GM19099 (cell line): Measurements from ENCODE around the gene OLIG1.

Source experiments
- POLR2A ChIP-seq: IDR thresholded peaks from 3 replicates; pipeline ENCODE4 v1.6.1; 2011; ENCODE audit warnings: low read depth; ENCODE audit not compliant: insufficient read length; ENCODE audit errors: extremely low read depth

The OLIG1 gene

DNA sequence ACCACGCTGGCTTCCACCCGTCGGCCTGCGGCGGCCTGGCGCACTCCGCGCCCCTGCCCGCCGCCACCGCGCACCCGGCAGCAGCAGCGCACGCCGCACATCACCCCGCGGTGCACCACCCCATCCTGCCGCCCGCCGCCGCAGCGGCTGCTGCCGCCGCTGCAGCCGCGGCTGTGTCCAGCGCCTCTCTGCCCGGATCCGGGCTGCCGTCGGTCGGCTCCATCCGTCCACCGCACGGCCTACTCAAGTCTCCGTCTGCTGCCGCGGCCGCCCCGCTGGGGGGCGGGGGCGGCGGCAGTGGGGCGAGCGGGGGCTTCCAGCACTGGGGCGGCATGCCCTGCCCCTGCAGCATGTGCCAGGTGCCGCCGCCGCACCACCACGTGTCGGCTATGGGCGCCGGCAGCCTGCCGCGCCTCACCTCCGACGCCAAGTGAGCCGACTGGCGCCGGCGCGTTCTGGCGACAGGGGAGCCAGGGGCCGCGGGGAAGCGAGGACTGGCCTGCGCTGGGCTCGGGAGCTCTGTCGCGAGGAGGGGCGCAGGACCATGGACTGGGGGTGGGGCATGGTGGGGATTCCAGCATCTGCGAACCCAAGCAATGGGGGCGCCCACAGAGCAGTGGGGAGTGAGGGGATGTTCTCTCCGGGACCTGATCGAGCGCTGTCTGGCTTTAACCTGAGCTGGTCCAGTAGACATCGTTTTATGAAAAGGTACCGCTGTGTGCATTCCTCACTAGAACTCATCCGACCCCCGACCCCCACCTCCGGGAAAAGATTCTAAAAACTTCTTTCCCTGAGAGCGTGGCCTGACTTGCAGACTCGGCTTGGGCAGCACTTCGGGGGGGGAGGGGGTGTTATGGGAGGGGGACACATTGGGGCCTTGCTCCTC lies 42.3 kb upstream of the OLIG1 start:
- no peak for TF ChIP-seq POLR2A

DNA sequence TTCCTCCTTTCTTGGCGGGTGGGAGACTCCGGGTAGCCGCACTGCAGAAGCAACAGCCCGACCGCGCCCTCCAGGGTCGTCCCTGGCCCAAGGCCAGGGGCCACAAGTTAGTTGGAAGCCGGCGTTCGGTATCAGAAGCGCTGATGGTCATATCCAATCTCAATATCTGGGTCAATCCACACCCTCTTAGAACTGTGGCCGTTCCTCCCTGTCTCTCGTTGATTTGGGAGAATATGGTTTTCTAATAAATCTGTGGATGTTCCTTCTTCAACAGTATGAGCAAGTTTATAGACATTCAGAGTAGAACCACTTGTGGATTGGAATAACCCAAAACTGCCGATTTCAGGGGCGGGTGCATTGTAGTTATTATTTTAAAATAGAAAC lies 41.7 kb upstream of the OLIG1 start:
- no peak for TF ChIP-seq POLR2A

DNA sequence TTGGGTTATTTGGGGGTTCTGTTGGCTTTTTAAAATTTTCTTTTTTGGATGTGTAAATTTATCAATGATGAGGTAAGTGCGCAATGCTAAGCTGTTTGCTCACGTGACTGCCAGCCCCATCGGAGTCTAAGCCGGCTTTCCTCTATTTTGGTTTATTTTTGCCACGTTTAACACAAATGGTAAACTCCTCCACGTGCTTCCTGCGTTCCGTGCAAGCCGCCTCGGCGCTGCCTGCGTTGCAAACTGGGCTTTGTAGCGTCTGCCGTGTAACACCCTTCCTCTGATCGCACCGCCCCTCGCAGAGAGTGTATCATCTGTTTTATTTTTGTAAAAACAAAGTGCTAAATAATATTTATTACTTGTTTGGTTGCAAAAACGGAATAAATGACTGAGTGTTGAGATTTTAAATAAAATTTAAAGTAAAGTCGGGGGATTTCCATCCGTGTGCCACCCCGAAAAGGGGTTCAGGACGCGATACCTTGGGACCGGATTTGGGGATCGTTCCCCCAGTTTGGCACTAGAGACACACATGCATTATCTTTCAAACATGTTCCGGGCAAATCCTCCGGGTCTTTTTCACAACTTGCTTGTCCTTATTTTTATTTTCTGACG lies 41.1 kb upstream of the OLIG1 start:
- no peak for TF ChIP-seq POLR2A

DNA sequence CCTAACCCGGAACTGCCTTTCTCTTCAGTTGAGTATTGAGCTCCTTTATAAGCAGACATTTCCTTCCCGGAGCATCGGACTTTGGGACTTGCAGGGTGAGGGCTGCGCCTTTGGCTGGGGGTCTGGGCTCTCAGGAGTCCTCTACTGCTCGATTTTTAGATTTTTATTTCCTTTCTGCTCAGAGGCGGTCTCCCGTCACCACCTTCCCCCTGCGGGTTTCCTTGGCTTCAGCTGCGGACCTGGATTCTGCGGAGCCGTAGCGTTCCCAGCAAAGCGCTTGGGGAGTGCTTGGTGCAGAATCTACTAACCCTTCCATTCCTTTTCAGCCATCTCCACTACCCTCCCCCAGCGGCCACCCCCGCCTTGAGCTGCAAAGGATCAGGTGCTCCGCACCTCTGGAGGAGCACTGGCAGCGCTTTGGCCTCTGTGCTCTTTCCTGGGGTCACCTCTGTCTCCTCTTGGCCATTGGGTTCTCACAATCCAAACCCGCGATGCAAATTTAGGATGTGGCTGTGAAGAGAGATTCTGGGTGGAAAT lies 40.5 kb upstream of the OLIG1 start:
- no peak for TF ChIP-seq POLR2A

DNA sequence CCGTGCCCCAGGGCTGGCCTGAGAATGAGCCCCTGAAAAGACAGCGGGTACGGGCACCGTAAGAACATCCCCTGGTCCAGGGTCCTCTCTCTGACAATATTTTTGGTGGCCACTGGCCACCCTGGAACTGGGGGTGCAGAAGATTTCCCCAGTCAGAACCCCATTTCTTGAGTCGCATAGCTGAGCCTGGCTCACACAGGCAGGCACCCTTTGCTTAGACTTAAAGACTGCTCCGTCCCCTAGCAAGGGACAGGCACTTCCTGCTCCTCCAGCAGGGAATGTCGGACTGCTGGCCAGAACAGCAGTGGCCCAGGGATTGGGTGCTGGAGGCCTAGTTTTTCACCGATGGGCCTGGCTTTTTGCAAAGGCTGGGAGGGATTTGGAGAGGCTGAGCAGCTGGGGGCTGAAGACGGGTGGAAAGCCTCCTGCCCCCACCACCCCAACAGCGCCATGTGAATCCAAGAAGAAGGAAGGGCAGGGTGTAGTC lies 39.9 kb upstream of the OLIG1 start:
- no peak for TF ChIP-seq POLR2A

DNA sequence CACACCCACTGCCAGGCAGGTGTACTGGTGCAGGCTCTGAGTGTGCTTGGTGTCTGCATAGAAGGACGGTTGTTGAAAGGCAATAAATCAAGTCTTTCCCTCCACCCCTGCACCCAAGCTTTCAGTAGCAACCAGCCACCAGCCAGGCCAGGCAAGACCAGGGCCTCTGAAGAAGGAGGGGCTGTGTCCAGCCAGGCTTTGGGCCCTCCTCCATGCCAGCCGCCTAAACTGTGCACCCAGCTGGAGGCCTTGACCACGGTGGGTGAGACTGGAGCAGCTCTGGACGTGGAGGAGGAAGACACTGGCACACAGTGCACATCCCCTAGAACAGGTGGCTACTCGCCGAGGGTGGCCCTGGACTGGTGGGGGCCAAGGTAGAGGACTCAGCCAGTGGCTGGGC lies 39.3 kb upstream of the OLIG1 start:
- no peak for TF ChIP-seq POLR2A

DNA sequence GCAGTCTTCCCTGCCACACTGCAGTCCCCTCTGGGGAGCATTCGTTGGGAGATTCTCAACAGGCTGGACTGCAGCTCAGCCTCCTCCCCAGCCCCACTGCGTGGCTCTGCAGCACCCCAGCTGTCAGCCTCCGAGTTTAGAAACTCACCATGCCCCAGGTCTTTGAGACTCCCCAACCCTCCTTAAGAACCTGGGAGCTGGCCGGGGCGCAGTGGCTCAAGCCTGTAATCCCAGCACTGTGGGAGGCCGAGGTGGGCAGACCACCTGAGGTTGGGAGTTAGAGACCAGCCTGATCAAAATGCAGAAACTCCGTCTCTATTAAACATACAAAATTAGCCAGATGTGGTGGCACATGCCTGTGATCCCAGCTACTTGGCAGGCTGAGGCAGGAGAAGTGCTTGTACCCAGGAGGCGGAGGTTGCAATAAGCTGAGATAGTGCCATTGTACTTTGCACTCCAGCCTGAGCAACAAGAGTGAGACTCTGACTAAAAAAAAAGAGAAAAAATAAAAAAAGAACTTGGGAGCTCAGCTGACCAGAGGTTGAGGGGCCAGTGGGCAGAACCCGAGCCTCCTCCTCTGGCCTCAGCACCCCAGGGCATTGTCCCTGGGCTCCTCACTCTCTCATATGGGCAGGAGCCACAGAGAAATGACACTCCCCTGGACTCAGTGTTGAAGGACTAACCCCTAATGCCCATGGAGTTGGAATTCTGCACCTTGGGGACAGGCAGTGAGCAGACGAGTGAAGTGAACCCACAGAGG lies 38.6 kb upstream of the OLIG1 start:
- TF ChIP-seq POLR2A, result no peak

DNA sequence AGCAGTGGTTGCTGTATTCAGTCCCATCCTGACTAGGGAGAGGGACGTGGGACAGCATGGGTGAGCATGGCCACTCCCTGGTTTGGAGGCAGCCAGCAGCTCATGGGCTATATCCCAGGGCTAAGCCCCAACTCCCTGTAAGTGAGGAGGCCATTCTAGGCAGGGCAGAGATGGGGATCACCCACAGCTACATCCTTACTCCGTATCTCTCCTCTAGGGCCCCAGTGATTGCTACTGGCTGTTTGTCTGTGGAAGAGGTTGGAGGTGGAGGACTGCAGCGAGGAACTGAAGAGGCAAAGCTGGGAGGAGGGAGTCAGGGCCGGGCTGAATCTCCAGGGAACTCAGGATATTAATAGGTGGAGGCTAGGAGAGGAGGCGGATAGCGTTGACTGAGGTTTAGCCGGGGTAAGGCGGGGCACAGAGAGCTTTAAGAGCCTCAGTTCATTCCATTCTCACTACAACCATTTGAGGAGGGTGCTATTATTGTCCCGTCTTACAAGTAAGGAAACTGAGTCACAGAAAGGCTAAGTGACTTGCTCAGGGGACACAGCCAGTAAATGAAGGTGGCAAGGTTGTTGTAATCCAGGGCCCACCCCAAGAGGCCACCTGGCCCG lies 37.4 kb upstream of the OLIG1 start:
- no peak for TF ChIP-seq POLR2A

DNA sequence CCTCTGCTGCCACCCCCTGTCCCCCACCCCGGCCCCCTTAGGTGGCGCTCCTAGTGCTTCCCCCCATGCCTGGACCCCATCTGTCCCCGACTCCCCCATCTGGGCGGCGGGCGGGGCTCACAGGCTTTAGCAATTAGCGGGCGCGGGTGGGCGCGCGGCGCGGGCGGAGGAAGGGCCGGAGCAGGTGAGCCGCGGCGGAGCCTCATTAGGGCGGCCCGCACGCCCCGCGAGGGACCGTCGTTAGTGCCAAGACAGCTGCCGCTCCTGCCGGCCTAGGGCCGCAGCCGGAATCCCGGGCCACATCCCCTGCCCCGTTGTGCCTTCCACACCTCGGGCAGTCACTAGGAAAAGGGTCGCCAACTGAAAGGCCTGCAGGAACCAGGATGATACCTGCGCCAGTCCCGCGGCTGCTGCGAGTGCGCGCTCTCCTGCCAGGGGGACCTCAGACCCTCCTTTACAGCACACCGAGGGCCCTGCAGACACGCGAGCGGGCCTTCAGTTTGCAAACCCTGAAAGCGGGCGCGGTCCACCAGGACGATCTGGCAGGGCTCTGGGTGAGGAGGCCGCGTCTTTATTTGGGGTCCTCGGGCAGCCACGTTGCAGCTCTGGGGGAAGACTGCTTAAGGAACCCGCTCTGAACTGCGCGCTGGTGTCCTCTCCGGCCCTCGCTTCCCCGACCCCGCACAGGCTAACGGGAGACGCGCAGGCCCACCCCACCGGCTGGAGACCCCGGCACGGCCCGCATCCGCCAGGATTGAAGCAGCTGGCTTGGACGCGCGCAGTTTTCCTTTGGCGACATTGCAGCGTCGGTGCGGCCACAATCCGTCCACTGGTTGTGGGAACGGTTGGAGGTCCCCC lies 36.6 kb upstream of the OLIG1 start:
- TF ChIP-seq POLR2A, result no peak

DNA sequence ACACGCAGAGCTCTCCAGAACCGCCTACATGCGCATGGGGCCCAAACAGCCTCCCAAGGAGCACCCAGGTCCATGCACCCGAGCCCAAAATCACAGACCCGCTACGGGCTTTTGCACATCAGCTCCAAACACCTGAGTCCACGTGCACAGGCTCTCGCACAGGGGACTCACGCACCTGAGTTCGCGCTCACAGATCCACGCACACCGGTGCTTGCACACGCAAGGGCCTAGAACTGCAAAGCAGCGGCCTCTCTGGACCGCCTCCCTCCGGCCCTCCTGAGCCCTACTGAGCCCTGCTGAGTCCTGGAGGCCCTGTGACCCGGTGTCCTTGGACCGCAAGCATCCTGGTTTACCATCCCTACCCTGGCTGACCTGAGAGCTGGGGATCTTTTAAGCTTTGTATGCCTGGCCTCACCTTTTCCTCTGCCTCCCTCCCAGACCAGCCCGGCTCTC lies 36.0 kb upstream of the OLIG1 start:
- TF ChIP-seq POLR2A, result no peak

DNA sequence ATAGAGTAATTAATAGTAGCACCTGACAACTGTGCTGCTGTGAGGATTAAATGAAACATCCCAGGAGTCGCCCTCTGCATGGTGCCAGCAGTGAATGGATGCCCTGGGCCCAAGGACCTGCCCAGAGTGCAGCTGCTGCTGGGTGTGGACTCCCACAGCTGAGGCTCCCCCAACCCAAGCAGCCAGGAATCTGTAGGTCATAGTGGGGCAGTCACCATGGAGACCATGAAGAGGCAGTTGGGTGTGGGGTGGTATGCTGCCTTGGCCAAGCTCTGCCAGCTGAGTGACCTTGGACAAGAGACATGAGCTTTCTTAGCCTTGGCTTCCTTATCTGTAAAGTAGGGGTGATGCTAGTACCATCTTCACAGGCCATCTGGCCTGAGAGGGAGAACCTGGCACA lies 34.8 kb upstream of the OLIG1 start:
- no peak for TF ChIP-seq POLR2A

DNA sequence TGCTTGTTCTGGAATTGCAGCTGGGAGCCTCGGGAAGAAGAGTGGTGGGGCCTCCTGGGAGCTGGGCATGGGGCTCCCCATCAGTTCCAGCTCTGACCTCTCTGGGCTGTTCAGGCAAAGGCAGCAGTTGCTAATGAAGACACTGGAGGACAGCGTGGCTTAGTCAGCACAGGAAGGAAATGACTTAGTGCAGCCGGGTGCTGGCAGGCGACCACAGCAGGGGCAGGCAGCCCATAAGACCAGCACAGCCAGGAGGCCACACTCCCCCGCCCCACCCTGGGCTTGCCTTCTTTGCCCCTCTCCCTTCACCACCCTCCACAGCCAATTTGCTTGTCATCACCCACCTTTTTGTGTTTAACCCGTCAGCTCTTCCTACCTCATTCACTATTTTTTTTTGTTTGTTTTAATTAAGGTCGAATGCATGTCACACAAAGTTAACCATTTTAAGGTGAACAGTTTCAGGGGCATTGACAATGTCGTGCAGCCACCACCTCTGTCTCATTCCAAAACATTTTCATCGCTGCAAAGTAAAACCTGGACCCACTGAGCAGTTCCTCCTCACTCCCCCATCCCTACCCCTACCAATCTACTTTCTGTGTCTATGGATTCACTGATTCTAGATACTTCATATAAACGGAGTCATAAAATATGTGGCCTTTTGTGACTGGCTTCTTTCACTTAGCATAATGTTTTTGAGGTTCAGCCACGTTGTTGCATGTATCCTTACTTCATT lies 33.3 kb upstream of the OLIG1 start:
- no peak for TF ChIP-seq POLR2A

DNA sequence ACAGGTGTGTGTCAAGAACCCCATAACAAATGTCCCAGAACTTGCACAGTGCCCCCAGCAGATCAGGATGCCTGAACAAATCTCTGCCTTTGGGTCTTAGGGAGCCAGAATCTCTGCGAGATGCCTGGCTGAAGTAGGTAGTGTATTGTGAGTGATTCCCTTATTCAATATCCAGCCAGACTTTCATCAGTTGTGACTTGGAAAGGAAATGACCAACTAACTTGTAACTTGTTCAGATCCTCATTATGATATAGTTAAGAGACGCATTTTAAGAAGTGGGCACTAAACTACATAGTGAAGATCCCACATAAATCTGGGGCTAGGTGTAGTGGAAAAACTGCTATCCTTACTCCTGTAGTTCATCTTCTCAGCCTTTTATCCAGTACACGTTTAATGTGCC lies 32.4 kb upstream of the OLIG1 start:
- no peak for TF ChIP-seq POLR2A
